Tongue (tissue), 2 donors: ENCODE measurements around the gene VPS26A. TPM values are rescaled to one million over a fixed set of nuclear protein-coding genes. Genes with fewer than 3 reads are reported as not detected.
"Not testable (repeated sequence)": the region's sequence is repeated elsewhere in the genome, so short reads cannot be mapped to it uniquely, and the experiment has no call there.

ENCODE experiments used
- DNase-seq: peaks from one replicate; pipeline ENCODE4 v3.0.0-alpha.2; 2015
- total RNA-seq: library from RNA; depleted of rRNA; stranded (reverse); fragments of >200 nt; gene quantifications from one replicate; pipeline ENCODE4 v1.2.3, GENCODE V29; 2014

The VPS26A gene
- total RNA-seq, 1 donor from 2014 or later = 51.5 TPM

GRCh38 chr10:69103784-69104183 is 20.2 kb upstream of the VPS26A start:
- DNase-seq = no peak

- DNase-seq = no peak
Measured at GRCh38 chr10:69104994-69105790, 18.8 kb upstream of the VPS26A start.

- DNase-seq = no peak
Measured at GRCh38 chr10:69107176-69107490, 16.8 kb upstream of the VPS26A start.

- no peak for DNase-seq
Measured at GRCh38 chr10:69107699-69108098, 16.3 kb upstream of the VPS26A start.

GRCh38 chr10:69119896-69120295 is 4.1 kb upstream of the VPS26A start:
- no peak for DNase-seq

GRCh38 chr10:69123306-69123746 is 652 bp upstream of the VPS26A start:
- DNase-seq = no peak

GRCh38 chr10:69124563-69125268 is 738 bp downstream of the VPS26A start:
- peak; percentile 60 for DNase-seq

- DNase-seq = no peak
Measured at GRCh38 chr10:69125554-69125953, 1.6 kb downstream of the VPS26A start.

GRCh38 chr10:69130251-69130650 is 6.3 kb downstream of the VPS26A start:
- no peak for DNase-seq

- DNase-seq = no peak
Measured at GRCh38 chr10:69139961-69140360, 16.0 kb downstream of the VPS26A start.

GRCh38 chr10:69141304-69141703 is 17.3 kb downstream of the VPS26A start:
- no peak for DNase-seq

- not testable (repeated sequence) for DNase-seq
Measured at GRCh38 chr10:69142074-69142473, 18.1 kb downstream of the VPS26A start.

GRCh38 chr10:69142983-69143382 is 19.0 kb downstream of the VPS26A start:
- no peak for DNase-seq

GRCh38 chr10:69145329-69145728 is 21.4 kb downstream of the VPS26A start:
- DNase-seq = no peak

- no peak for DNase-seq
Measured at GRCh38 chr10:69145864-69146263, 21.9 kb downstream of the VPS26A start.

- no peak for DNase-seq
Measured at GRCh38 chr10:69146759-69147158, 22.8 kb downstream of the VPS26A start.

GRCh38 chr10:69151984-69152383 is 28.0 kb downstream of the VPS26A start:
- DNase-seq = no peak

GRCh38 chr10:69153227-69153626 is 29.2 kb downstream of the VPS26A start:
- DNase-seq = no peak

GRCh38 chr10:69160809-69161241 is 36.8 kb downstream of the VPS26A start:
- DNase-seq = no peak

GRCh38 chr10:69168493-69168892 is 44.5 kb downstream of the VPS26A start:
- DNase-seq = no peak

- DNase-seq = no peak
Measured at GRCh38 chr10:69172241-69172982, 48.4 kb downstream of the VPS26A start.

- not testable (repeated sequence) for DNase-seq
Measured at GRCh38 chr10:69175326-69175725, 51.3 kb downstream of the VPS26A start.

- no peak for DNase-seq
Measured at GRCh38 chr10:69176823-69177222, 52.8 kb downstream of the VPS26A start.
